IMR-90 (cell line): ENCODE data around the gene ZNHIT1. TPM values are rescaled to one million over a fixed set of nuclear protein-coding genes. Genes with fewer than 3 reads are reported as not detected.

Experiments
- ATAC-seq: fragments of 200-7000 bp; cut with Tn5 transposase; 2 replicates; pipeline ENCODE4 v1.9.1; 2020; ENCODE audit warnings: low read depth, mild to moderate bottlenecking, moderate library complexity
- BruUV-seq: library from RNA; stranded (reverse); fragments of 400-500 nt; replicated peaks from 2 replicates; lab custom pipeline; 2021; lab: Mats Ljungman, UMichigan
- CTCF ChIA-PET: fragments of 300-600 bp; formaldehyde crosslinking; extraction: SDS; loops from one replicate; lab custom pipeline; 2021; ENCODE audit warnings: antibody characterized with exemption; lab: Yijun Ruan, JAX
- POLR2A ChIA-PET: fragments of 300-600 bp; sonication (Branson Sonifier 250); formaldehyde crosslinking; loops from one replicate; lab custom pipeline; 2022; ENCODE audit warnings: antibody characterized with exemption; ENCODE audit not compliant: unreplicated experiment; lab: Charles Lee
- DNase-seq: peaks from one replicate; pipeline ENCODE4 v3.0.0; 2013
- H2AFZ ChIP-seq: replicated peaks from 2 replicates; pipeline ENCODE3; 2013; ENCODE audit warnings: low read length, mild to moderate bottlenecking; ENCODE audit not compliant: poor library complexity
- H2AK5ac ChIP-seq: 2 replicates; pipeline ENCODE4 v1.6.1; 2013; ENCODE audit warnings: low read depth, low read length, inconsistent platforms
- H2AK9ac ChIP-seq: replicated peaks from 2 replicates; pipeline ENCODE3; 2013; ENCODE audit warnings: mild to moderate bottlenecking, low read depth, low read length, moderate library complexity; ENCODE audit not compliant: poor library complexity
- H2BK120ac ChIP-seq: 2 replicates; pipeline ENCODE4 v1.6.1; 2013; ENCODE audit warnings: low read depth, low read length, inconsistent platforms
- H2BK15ac ChIP-seq: 3 replicates; pipeline ENCODE4 v1.6.1; 2013; ENCODE audit warnings: low read depth, low read length, inconsistent platforms
- H2BK20ac ChIP-seq: 2 replicates; pipeline ENCODE4 v1.6.1; 2013; ENCODE audit warnings: low read depth, mild to moderate bottlenecking, inconsistent platforms, low read length, moderate library complexity
- H2BK5ac ChIP-seq: 2 replicates; pipeline ENCODE4 v1.6.1; 2013; ENCODE audit warnings: mild to moderate bottlenecking, low read depth, low read length, inconsistent platforms; ENCODE audit not compliant: poor library complexity, severe bottlenecking
- H3K14ac ChIP-seq: replicated peaks from 2 replicates; pipeline ENCODE4 v1.6.1; 2013; ENCODE audit warnings: low read depth, low read length, inconsistent platforms
- H3K18ac ChIP-seq: 2 replicates; pipeline ENCODE4 v1.6.1; 2013; ENCODE audit warnings: low read depth, low read length, control low read depth
- H3K23ac ChIP-seq: 2 replicates; pipeline ENCODE4 v1.6.1; 2013; ENCODE audit warnings: low read depth, low read length, inconsistent platforms
- H3K27ac ChIP-seq: 2 replicates; pipeline ENCODE4 v1.5.1; 2013; ENCODE audit warnings: mild to moderate bottlenecking, control low read depth, low read length; ENCODE audit not compliant: insufficient read depth
- H3K27me3 ChIP-seq: 2 replicates; pipeline ENCODE4 v1.6.1; 2013; ENCODE audit warnings: low read length; ENCODE audit not compliant: control insufficient read depth, insufficient read depth
- H3K36me3 ChIP-seq: 2 replicates; pipeline ENCODE4 v1.6.1; 2013; ENCODE audit warnings: low read length, mixed read lengths; ENCODE audit not compliant: control insufficient read depth, insufficient read depth
- H3K4ac ChIP-seq: 2 replicates; pipeline ENCODE4 v1.6.1; 2013; ENCODE audit warnings: low read depth, low read length, inconsistent platforms
- H3K4me1 ChIP-seq: 2 replicates; pipeline ENCODE4 v1.6.1; 2013; ENCODE audit warnings: low read length, mixed read lengths; ENCODE audit not compliant: control insufficient read depth, insufficient read depth
- H3K4me2 ChIP-seq: 2 replicates; pipeline ENCODE4 v1.6.1; 2013; ENCODE audit warnings: low read depth, mild to moderate bottlenecking, control low read depth, low read length, moderate library complexity
- H3K4me3 ChIP-seq: 2 replicates; pipeline ENCODE4 v1.5.1; 2013; ENCODE audit warnings: low read depth, mild to moderate bottlenecking, control low read depth, low read length, moderate library complexity; ENCODE audit not compliant: insufficient read depth
- H3K56ac ChIP-seq: 2 replicates; pipeline ENCODE4 v1.6.1; 2013; ENCODE audit warnings: low read length, inconsistent platforms; ENCODE audit not compliant: insufficient read depth; ENCODE audit errors: extremely low read depth
- H3K79me1 ChIP-seq, 2 experiments: 2 replicates each; pipeline ENCODE4 v1.6.1; 2013; ENCODE audit warnings: low read length in 2 of 2, inconsistent platforms in 1 of 2, low read depth in 1 of 2
- H3K9ac ChIP-seq: 2 replicates; pipeline ENCODE4 v1.6.1; 2013; ENCODE audit warnings: low read depth, low read length, control low read depth
- H3K9me1 ChIP-seq: 2 replicates; pipeline ENCODE4 v1.6.1; 2013; ENCODE audit warnings: low read length, inconsistent platforms; ENCODE audit not compliant: insufficient read depth
- H3K9me3 ChIP-seq: 2 replicates; pipeline ENCODE4 v1.6.1; 2013; ENCODE audit warnings: low read length; ENCODE audit not compliant: control insufficient read depth, insufficient read depth
- H4K20me1 ChIP-seq: 2 replicates; pipeline ENCODE4 v1.6.1; 2013; ENCODE audit warnings: low read length, inconsistent platforms; ENCODE audit not compliant: insufficient read depth
- H4K5ac ChIP-seq: 2 replicates; pipeline ENCODE4 v1.6.1; 2013; ENCODE audit warnings: mild to moderate bottlenecking, low read depth, low read length, control low read depth
- H4K8ac ChIP-seq, 2 experiments: 2 replicates each; pipeline ENCODE4 v1.6.1; 2013; ENCODE audit warnings: low read depth in 2 of 2, low read length in 2 of 2, control low read depth in 1 of 2, inconsistent platforms in 1 of 2
- H4K91ac ChIP-seq: 2 replicates; pipeline ENCODE4 v1.6.1; 2013; ENCODE audit warnings: low read depth, low read length, inconsistent platforms; ENCODE audit not compliant: insufficient read depth
- BHLHE40 ChIP-seq: fragments of 150-350 bp; IDR thresholded peaks from 2 replicates; pipeline ENCODE4 v1.6.1; 2016; ENCODE audit warnings: mild to moderate bottlenecking, low read depth, low read length
- CHD1 ChIP-seq: IDR thresholded peaks from 2 replicates; pipeline ENCODE4 v1.6.1; 2012; ENCODE audit warnings: low read depth, low read length, improper control_type of control experiment
- FOS ChIP-seq: fragments of 150-350 bp; IDR thresholded peaks from 2 replicates; pipeline ENCODE4 v1.6.1; 2016; ENCODE audit warnings: low read depth, low read length
- MXI1 ChIP-seq: IDR thresholded peaks from 2 replicates; pipeline ENCODE4 v1.6.1; 2012; ENCODE audit warnings: low read depth, mild to moderate bottlenecking, low read length, moderate library complexity, borderline replicate concordance
- WGBS, 2 experiments: methylation state at CpG; one replicate each; pipeline versions ENCODE4 v1.1.5 to v1.1.7; 2013; ENCODE audit warnings: missing lambda C conversion rate in 2 of 2; ENCODE audit not compliant: insufficient read length in 1 of 2; ENCODE audit errors: extremely low coverage in 2 of 2; 5-methylcytosine and 5-hydroxymethylcytosine counted together
- dilution Hi-C: fragments of 300-500 bp; cut with HindIII; formaldehyde crosslinking; loops from one replicate; pipeline ENCODE4 v1.14.3; 2018; ENCODE audit warnings: low sequenced_read_pairs; ENCODE audit not compliant: unreplicated experiment
- in situ Hi-C: fragments of 300-500 bp; cut with MboI; formaldehyde crosslinking; loops from 3 replicates; pipeline ENCODE4 v1.14.3; 2019; ENCODE audit warnings: low sequenced_read_pairs, inconsistent platforms, mixed read lengths
- intact Hi-C: fragments of 100-400 bp; cut with micrococcal nuclease; formaldehyde crosslinking; loops from 2 replicates; pipeline ENCODE4 v1.10.0; 2022
- polyA plus RNA-seq, 3 experiments: library from polyadenylated mRNA; depleted of rRNA; stranded (reverse); fragments of >200 nt; gene quantifications; 2 replicates each; pipeline ENCODE4 v1.2.3, GENCODE V29; 2012; ENCODE audit warnings: low replicate concordance in 1 of 3
- total RNA-seq: library from RNA; depleted of rRNA; stranded (reverse); fragments of >200 nt; gene quantifications from 2 replicates; pipeline ENCODE4 v1.2.3, GENCODE V29; 2012

ZNHIT1 gene
- total and polyA plus RNA-seq, 2 of the 4 experiments (the other 2 are of a cell fraction), result 31.7 to 47.1 TPM

GRCh38 chr7:101216860-101217387 lies 1.0 kb upstream of the ZNHIT1 start (continued):
- TF ChIP-seq CHD1, result no peak

GRCh38 chr7:101218236-101219125 lies 516 bp downstream of the ZNHIT1 start:
- POLR2A ChIA-PET, result interaction anchor here (0.6 to 1.6 kb wide), 3 partner anchors 11 to 92 kb away, joined by 3 to 7 read pairs (median 5); partner anchors contain the start of gene SERPINE1
- no peak overlapping the region; the same call in 1 of the 2 replicates for H4K91ac ChIP-seq
- H3K27ac ChIP-seq, result peak overlapping the region; percentile 54
- dilution Hi-C loops, result no loop called here
- H3K9me3 ChIP-seq, result no peaks in the 10 kb centered on the region
- H2BK120ac ChIP-seq, result no peak overlapping the region
- peak overlapping the region; percentile 74; the same call in 1 of the 2 replicates for H3K23ac ChIP-seq
- peak; percentile 7 for DNase-seq
- H2AK9ac ChIP-seq, result peak overlapping the region; percentile 62
- H4K8ac ChIP-seq, result peak overlapping the region; percentile 38 to 91
- H3K36me3 ChIP-seq, result peaks cover 21% of the 10 kb centered on the region
- peak overlapping the region; percentile 68 for H3K9ac ChIP-seq
- TSS peak; percentile 85 for BruUV-seq
- peak overlapping the region; percentile 69 for H4K5ac ChIP-seq
- H3K79me1 ChIP-seq, result peaks cover 25 to 64% of the 10 kb centered on the region in 2 experiments
- in situ Hi-C loops, result no loop called here
- H3K14ac ChIP-seq, result peak overlapping the region; percentile 82
- H2BK5ac ChIP-seq, result peak overlapping the region; percentile 15
- peak overlapping the region; percentile 95 for H3K4me2 ChIP-seq
- H2AFZ ChIP-seq, result peak overlapping the region; percentile 87
- H3K4ac ChIP-seq, result peak overlapping the region; percentile 86
- peaks cover 6% of the 10 kb centered on the region for H3K9me1 ChIP-seq
- CTCF ChIA-PET, result interaction anchor here (1.2 to 3.0 kb wide), 4 partner anchors 25 to 74 kb away, joined by 3 to 8 read pairs (median 6); no protein-coding TSS in a partner anchor
- 0 out of 2 replicates have a peak, but pooled peaks have one; percentile 0 for ATAC-seq
- no peak overlapping the region for H2BK20ac ChIP-seq
- peak overlapping the region; percentile 62 for H2AK5ac ChIP-seq
- H3K56ac ChIP-seq, result peak overlapping the region; percentile 21; the same call in 1 of the 2 replicates
- intact Hi-C loops, result loop anchor here (2.0 kb wide), 1 partner anchor 26 kb away; the partner anchor contains the start of gene FIS1
- 0% methylated on average over 3 of the region's 26 CpGs; no CpG with 5 or more reads in 1 of the 2 experiments for WGBS, 2 experiments
- H3K4me3 ChIP-seq, result peak overlapping the region; percentile 70
- no peaks in the 10 kb centered on the region for H3K27me3 ChIP-seq
- H3K4me1 ChIP-seq, result peaks cover 9% of the 10 kb centered on the region
- H3K18ac ChIP-seq, result 0 out of 2 replicates have a peak overlapping the region, but pooled peaks have one; percentile 10
- no peak overlapping the region for H2BK15ac ChIP-seq
- no peak for TF ChIP-seq FOS
- TF ChIP-seq MXI1, result peak; percentile 30; the same call in 1 of the 2 replicates
- peak; percentile 28; the same call in 1 of the 2 replicates for TF ChIP-seq BHLHE40
- H4K20me1 ChIP-seq, result peaks cover 8% of the 10 kb centered on the region; the same call in 1 of the 2 replicates
